Activated T-cell treated with anti-CD3 and anti-CD28 coated beads for 24 hours (primary cell): ENCODE measurements around the gene RNASE2.
"Not testable (repeated sequence)": the region's sequence is repeated elsewhere in the genome, so short reads cannot be mapped to it uniquely, and the experiment has no call there.

Experiments
- DNase-seq: peaks from one replicate; pipeline ENCODE4 v3.0.0-alpha.2; 2020; ENCODE audit warnings: low read depth

The RNASE2 gene

DNA sequence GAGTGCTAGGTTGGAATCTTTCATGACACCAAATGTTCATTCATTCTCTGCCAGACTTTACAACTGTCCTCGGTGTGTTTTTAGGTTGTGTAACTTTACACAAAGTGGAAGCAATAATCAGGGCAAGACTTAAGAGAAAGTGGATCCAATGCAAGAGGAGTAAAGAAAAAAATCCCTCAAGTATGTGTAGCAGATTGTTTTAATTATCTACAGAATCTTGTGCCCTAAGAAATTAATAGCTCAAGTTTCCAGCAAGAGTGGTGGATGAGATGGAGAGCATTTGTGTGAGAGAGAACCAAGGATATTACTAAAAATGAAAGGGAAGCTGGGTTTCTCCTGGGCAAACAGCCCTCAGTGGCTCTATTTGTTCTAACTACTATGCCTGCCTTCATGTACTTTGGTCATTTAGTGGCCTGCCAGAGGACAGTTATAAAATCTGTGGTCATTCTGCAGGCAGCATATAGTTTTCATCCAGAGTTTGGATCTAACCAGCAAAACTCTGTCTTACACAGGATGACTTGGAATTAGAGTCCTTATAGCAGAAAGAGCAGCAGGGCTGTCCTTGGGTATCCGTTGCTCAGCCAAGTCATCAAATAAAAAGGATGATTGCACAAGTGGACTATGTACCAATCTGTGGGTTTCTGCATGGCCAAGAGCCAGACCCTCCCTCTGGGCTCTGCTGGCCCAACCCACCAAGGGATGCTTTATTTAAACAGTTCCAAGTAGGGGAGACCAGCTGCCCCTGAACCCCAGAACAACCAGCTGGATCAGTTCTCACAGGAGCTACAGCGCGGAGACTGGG, at the start of gene RNASE2:
TSS of gene RNASE2 (plus strand) at position 752 of the 802 bp plus-strand sequence. CDS start 285 bp downstream, outside the sequence.
- DNase-seq, result not testable (repeated sequence)

GRCh38 chr14:20905676-20906075, 49.6 kb upstream of the RNASE2 start:
- no peak for DNase-seq

DNA sequence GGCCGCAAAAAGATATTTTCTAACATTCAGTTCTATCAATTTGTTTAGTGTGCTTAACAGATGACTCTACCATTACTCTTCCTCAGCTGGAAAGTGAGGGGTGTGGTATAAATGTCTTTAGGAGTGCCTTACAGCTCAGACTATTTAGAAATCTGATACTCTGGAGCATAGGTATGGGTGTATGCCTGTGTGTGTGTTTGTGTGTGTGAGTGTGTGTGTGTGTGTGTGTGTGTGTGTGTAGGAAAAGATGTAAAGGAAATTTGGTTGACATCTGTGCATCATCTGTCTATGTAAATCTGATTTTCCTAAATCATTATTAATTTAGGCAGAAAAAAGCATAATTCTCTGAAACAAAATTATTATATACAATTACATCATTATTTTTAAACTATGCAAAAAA, 48.1 kb upstream of the RNASE2 start:
- no peak for DNase-seq

GRCh38 chr14:20910822-20911221, 44.5 kb upstream of the RNASE2 start:
- not testable (repeated sequence) for DNase-seq

DNA sequence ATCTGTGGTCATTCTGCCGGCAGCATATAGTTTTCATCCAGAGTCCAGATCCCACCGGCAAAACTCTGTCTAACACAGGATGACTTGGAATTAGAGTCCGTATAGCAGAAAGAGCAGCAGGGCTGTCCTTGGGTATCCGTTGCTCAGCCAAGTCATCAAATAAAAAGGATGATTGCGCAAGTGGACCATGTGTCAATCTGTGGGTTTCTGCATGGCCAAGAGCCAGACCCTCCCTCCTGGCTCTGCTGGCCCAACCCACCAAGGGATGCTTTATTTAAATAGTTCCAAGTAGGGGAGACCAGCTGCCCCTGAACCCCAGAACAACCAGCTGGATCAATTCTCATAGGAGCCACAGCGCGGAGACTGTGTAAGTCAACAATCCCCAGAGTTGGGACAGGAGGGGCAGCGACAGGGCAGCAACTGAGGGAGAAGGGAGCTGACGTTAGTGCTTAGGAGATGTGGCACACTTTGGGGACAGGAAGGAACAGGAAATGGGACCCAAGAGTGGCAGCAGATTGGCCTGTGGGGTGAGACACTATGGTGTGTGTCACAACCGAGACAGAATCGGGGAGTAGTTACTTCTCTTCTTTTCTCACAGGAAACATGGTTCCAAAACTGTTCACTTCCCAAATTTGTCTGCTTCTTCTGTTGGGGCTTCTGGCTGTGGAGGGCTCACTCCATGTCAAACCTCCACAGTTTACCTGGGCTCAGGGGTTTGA, 36.1 kb upstream of the RNASE2 start:
- DNase-seq, result not testable (repeated sequence)

- DNase-seq, result not testable (repeated sequence)
These were observed 31.5 kb upstream of the RNASE2 start for GRCh38 chr14:20923766-20924297.

DNA sequence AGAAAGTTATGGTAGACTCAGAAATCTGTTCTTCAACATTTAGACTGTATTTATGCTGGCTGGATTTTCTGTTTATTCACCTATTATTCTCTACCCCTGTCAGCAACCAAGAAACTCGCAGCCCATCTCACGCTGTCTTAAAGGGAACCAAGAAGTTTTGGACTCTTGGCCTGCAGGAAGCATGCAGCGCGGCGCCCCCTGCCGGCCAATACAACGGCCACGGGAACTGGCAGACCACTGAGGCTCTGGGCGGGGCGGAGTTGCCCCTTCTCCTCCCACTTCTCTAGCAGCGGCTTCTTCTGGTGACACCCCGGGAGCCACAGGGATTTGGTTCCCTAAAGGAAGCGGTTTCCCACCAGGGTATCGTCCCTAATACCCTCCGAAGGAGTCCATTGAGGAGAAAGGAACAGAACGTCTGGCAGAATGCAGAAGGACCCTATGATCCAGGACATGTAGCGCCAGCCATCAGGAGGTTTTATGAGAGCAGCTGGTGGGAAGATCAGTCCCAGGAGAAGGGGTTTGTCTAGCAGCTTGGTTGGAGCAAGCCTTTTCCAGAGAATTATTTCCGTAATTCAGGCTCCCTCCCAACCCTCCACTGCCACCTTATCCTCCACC, 21.0 kb upstream of the RNASE2 start:
- peak; percentile 9 for DNase-seq

- DNase-seq, result no peak
These were observed 19.8 kb upstream of the RNASE2 start for GRCh38 chr14:20935303-20935984.

GRCh38 chr14:20945146-20945545, 10.1 kb upstream of the RNASE2 start:
- not testable (repeated sequence) for DNase-seq

- not testable (repeated sequence) for DNase-seq
These were observed 8.6 kb upstream of the RNASE2 start for GRCh38 chr14:20946707-20947106.

- DNase-seq, result not testable (repeated sequence)
These were observed 219 bp downstream of the RNASE2 start for GRCh38 chr14:20955538-20955873.

DNA sequence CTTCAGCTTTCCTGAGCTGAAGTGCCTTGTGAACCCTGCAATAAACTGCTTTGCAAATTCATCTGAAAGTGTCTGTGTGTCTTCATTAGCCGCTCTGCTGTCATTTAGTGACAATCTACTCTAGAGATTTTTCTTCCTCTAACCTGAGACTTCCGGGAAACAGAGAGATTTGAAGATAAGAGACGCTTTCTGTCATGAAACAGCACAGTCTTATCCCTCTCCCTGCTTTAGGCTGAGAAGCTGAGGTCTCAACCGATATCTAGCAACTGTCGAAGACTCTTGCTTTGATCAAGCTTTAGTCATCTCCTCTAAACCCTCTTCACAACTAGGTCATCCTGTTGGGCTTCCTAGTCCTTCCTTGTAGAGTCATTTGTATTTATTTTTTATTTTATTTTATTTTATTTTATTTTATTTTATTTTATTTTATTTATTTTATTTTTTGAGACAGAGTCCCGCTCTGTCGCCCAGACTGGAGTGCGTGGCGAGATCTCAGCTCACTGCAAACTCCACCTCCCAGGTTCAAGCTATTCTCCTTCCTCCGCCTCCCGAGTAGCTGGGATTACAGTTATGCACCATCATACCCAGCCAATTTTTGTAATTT, 1.2 kb downstream of the RNASE2 start:
- DNase-seq, result no peak

- not testable (repeated sequence) for DNase-seq
These were observed 3.7 kb downstream of the RNASE2 start for GRCh38 chr14:20958946-20959345.

DNA sequence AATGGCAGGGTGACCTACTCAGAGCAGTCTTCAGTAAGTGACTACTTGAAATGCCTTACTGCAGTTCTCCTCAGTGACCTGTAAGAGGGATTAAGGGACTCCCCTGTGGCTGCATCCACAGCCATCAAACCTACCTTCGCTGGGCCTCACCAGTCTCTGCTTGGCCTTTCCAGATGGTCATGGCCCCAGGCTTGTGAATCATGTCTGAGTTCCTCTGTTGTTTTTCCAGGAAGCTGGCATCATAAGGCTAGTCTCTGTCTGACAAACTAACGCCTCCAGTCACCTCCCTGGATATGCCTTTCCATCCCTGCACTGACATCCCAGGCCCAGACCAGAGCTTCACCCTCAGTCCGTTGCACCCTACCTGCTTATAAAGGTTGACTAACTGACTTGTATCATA, 14.0 kb downstream of the RNASE2 start:
- no peak for DNase-seq

DNA sequence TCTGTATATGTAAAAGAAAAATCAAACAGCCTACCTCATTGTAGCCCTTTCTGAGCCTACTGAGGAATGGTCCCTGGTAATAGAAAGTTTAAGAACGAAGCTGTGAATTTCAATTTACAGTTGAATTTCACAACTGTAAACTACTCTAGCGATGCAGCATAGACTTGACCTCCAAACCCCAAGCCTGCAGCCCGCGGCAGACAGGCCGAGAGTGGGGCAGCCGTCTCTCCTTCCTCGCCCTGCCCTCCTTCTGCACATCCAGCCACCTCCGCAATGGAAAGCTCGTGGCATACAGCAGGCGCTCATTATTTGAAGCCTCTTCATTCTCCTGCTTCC, 15.3 kb downstream of the RNASE2 start:
- DNase-seq, result no peak

- DNase-seq, result peak; percentile 75
These were observed 15.9 kb downstream of the RNASE2 start for GRCh38 chr14:20970983-20971704.

DNA sequence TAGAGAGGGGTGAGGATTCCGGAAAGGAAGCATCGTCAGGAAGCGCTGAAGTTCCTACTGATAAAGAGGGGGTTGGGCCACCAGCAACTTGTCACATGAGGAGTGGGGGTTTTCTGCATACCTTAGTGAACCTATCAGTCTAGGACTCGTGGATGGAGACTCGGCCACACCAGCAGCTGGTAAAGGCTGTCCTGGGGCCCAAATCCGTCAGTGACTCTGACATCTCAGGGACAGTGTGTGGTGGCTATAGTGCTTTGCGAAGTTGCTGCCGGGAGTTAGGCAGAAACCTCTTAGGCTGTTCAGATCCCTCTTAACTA, 16.4 kb downstream of the RNASE2 start:
- no peak for DNase-seq

- DNase-seq, result no peak
These were observed 18.2 kb downstream of the RNASE2 start for GRCh38 chr14:20973501-20973900.

GRCh38 chr14:20976291-20976690, 21.0 kb downstream of the RNASE2 start:
- no peak for DNase-seq

GRCh38 chr14:20978687-20979086, 23.4 kb downstream of the RNASE2 start:
- DNase-seq, result no peak

- DNase-seq, result no peak
These were observed 25.6 kb downstream of the RNASE2 start for GRCh38 chr14:20980906-20981305.
